ENCODE results near the gene MEGF10.

MEGF10 gene

GRCh38 chr5:127330116-127330515, 39.5 kb downstream of the MEGF10 start:
- DNase-seq: no peak

GRCh38 chr5:127331890-127332649, 41.5 kb downstream of the MEGF10 start:
- DNase-seq: no peak

GRCh38 chr5:127333483-127333882, 42.9 kb downstream of the MEGF10 start:
- no peak for DNase-seq

GRCh38 chr5:127335381-127335780, 44.8 kb downstream of the MEGF10 start:
- DNase-seq: no peak

- peak; percentile 51 for DNase-seq
These were observed 47.3 kb downstream of the MEGF10 start for GRCh38 chr5:127337876-127338275.

GRCh38 chr5:127338501-127338900, 47.9 kb downstream of the MEGF10 start:
- DNase-seq: no peak

- no peak for DNase-seq
These were observed 50.0 kb downstream of the MEGF10 start for GRCh38 chr5:127340606-127341005.

GRCh38 chr5:127342364-127342763, 51.8 kb downstream of the MEGF10 start:
- DNase-seq: no peak

- no peak for DNase-seq
These were observed 52.7 kb downstream of the MEGF10 start for GRCh38 chr5:127343313-127343712.

- DNase-seq: no peak
These were observed 53.3 kb downstream of the MEGF10 start for GRCh38 chr5:127343866-127344265.

GRCh38 chr5:127344931-127345330, 54.3 kb downstream of the MEGF10 start:
- no peak for DNase-seq

- no peak for DNase-seq
These were observed 60.8 kb downstream of the MEGF10 start for GRCh38 chr5:127351418-127351817.

GRCh38 chr5:127352068-127352467, 61.5 kb downstream of the MEGF10 start:
- no peak for DNase-seq

- DNase-seq: peak; percentile 45
These were observed 62.7 kb downstream of the MEGF10 start for GRCh38 chr5:127353327-127353726.

- no peak for DNase-seq
These were observed 63.2 kb downstream of the MEGF10 start for GRCh38 chr5:127353796-127354195.

GRCh38 chr5:127355337-127355736, 64.7 kb downstream of the MEGF10 start:
- no peak for DNase-seq

GRCh38 chr5:127358284-127358683, 67.7 kb downstream of the MEGF10 start:
- no peak for DNase-seq

- DNase-seq: no peak
These were observed 68.1 kb downstream of the MEGF10 start for GRCh38 chr5:127358740-127359139.

GRCh38 chr5:127359502-127359901, 68.9 kb downstream of the MEGF10 start:
- DNase-seq: no peak

- DNase-seq: no peak
These were observed 72.8 kb downstream of the MEGF10 start for GRCh38 chr5:127363403-127363802.

GRCh38 chr5:127367029-127367428, 76.4 kb downstream of the MEGF10 start:
- DNase-seq: no peak

- no peak for DNase-seq
These were observed 77.4 kb downstream of the MEGF10 start for GRCh38 chr5:127367946-127368465.

GRCh38 chr5:127369796-127370195, 79.2 kb downstream of the MEGF10 start:
- no peak for DNase-seq

- DNase-seq: peak; percentile 27
These were observed 80.0 kb downstream of the MEGF10 start for GRCh38 chr5:127370631-127371030.

All from midbrain (tissue), 1 donor.